Measurements from ENCODE around the gene WWOX. TPM values are rescaled to one million over a fixed set of nuclear protein-coding genes. Genes with fewer than 3 reads are reported as not detected.

Gene WWOX
- total and polyA plus RNA-seq, 2 of the 8 experiments (the other 6 are each of a cell fraction or from before 2014, with no cell fraction given) = 5.4 to 16.7 TPM

DNA sequence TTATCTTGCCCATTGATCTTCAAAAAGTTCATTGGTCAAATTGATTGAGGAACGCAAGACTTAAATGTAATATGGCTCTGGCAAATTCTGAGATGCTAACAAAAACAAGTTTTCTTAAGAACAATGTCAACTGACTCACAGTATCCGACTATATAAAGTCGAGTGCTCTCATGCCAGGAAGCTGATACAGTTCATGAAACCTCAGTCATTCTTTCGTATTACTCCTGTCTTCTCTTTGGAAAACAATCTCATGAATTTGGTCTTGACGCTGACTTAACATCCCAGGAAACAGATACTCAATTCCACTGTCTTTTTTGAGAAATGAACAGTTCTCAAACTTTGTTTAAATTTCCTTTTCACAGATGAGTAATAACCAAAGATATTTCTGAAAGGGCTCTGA is 796.2 kb downstream of the WWOX start (continued):
- TF ChIP-seq BCL11A (IDR thresholded peaks at IDR 0.05; ENCODE audit: low read depth in 2 of 2, low read length in 2 of 2) = no peak
- TF ChIP-seq SP1 (IDR thresholded peaks at IDR 0.05; ENCODE audit: low read depth, low read length) = no peak
- TF ChIP-seq RNF2 (IDR thresholded peaks at IDR 0.05; ENCODE audit: borderline replicate concordance, low read depth, low read length, missing control alignments, poor library complexity, severe bottlenecking) = no peak

Data from H1 (cell line).